ENCODE results near the gene STK32B. TPM values are rescaled to one million over a fixed set of nuclear protein-coding genes. Genes with fewer than 3 reads are reported as not detected.

Gene STK32B
- total and polyA plus RNA-seq, 2 donors (not counting 1 experiment from before 2014, with no cell fraction given), result 0.22 to 0.30 TPM

DNA sequence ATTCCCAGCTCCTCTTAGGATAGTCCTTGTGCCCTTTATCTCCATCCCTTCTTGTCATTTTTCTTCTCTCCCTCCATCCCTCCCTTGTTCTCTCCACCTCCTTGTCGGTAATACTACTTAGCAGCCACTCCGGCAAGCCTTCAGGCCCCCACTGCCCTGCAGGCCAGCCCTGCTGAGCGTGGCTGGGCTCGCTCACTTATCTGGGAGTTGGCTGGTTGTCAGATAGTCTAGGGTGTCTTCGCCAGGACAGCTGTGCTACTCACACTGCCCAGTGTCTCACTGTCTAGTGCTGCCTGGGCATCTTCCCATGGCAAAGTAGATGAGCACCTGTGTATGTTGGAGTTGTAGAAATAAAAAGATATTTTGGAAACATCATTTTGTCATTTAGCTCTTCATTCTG is 75.0 kb downstream of the STK32B start:
- Mint-ChIP-seq H3K4me1 (no peaks in the 10 kb centered on the region), H3K27me3 (peaks cover 23% of the 10 kb centered on the region), H3K9me3 (ENCODE audit: insufficient read depth) (no peaks in the 10 kb centered on the region), H3K27ac (no peak overlapping the region), H3K4me3 (no peak overlapping the region)
- ChIA-PET CTCF (no interaction called here), POLR2A (no interaction called here)
- no peak for TF ChIP-seq EZH2 (IDR thresholded peaks at IDR 0.05; ENCODE audit: borderline replicate concordance, insufficient read depth, low read depth, low read length, poor library complexity, severe bottlenecking)
- TF ChIP-seq, protein P1, sequence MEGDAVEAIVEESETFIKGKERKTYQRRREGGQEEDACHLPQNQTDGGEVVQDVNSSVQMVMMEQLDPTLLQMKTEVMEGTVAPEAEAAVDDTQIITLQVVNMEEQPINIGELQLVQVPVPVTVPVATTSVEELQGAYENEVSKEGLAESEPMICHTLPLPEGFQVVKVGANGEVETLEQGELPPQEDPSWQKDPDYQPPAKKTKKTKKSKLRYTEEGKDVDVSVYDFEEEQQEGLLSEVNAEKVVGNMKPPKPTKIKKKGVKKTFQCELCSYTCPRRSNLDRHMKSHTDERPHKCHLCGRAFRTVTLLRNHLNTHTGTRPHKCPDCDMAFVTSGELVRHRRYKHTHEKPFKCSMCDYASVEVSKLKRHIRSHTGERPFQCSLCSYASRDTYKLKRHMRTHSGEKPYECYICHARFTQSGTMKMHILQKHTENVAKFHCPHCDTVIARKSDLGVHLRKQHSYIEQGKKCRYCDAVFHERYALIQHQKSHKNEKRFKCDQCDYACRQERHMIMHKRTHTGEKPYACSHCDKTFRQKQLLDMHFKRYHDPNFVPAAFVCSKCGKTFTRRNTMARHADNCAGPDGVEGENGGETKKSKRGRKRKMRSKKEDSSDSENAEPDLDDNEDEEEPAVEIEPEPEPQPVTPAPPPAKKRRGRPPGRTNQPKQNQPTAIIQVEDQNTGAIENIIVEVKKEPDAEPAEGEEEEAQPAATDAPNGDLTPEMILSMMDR (IDR thresholded peaks at IDR 0.05), result no peak
- Histone ChIP-seq H3K27ac (ENCODE audit: low read length in 2 of 2) (no peak overlapping the region), H3K79me2 (ENCODE audit: control insufficient read depth, insufficient read depth, low read length) (no peaks in the 10 kb centered on the region), H4K20me1 (ENCODE audit: control insufficient read depth, insufficient read depth, low read length, poor library complexity, severe bottlenecking) (no peaks in the 10 kb centered on the region), H3K27me3 (replicated peaks in 1 of 4; ENCODE audit: control extremely low read depth in 1 of 4, control insufficient read depth in 3 of 4, insufficient read depth in 4 of 4, low read length in 3 of 4) (no peaks in the 10 kb centered on the region), H3K4me3 (ENCODE audit: control extremely low read depth in 1 of 5, extremely low read depth in 1 of 5, insufficient read depth in 1 of 5, low read depth in 2 of 5, low read length in 4 of 5) (no peak overlapping the region), H3K36me3 (replicated peaks in 1 of 2; ENCODE audit: control extremely low read depth in 1 of 2, control insufficient read depth in 1 of 2, extremely low read depth in 1 of 2, insufficient read depth in 2 of 2, low read length in 1 of 2) (no peaks in the 10 kb centered on the region), H3K4me1 (ENCODE audit: control insufficient read depth in 2 of 2, insufficient read depth in 2 of 2, low read length in 2 of 2) (no peaks in the 10 kb centered on the region), H3K4me2 (replicated peaks; ENCODE audit: low read depth, low read length, poor library complexity, severe bottlenecking) (no peak overlapping the region), H3K9ac (ENCODE audit: low read length) (no peak overlapping the region), H2AFZ (ENCODE audit: insufficient read depth, low read depth, low read length, poor library complexity, severe bottlenecking) (no peak overlapping the region), H3K9me3 (ENCODE audit: control extremely low read depth in 1 of 3, control insufficient read depth in 2 of 3, insufficient read depth in 1 of 3, low read length in 2 of 3) (peaks cover 0 to 12% (median 0%) of the 10 kb centered on the region in 3 donors)
- ATAC-seq (ENCODE audit: low read depth), result no peak
- intact Hi-C loops (cut with micrococcal nuclease), result no loop called here
- 97% methylated on average over 5 of the region's 5 CpGs for WGBS (ENCODE audit: insufficient coverage)
- no peak for DNase-seq

DNA sequence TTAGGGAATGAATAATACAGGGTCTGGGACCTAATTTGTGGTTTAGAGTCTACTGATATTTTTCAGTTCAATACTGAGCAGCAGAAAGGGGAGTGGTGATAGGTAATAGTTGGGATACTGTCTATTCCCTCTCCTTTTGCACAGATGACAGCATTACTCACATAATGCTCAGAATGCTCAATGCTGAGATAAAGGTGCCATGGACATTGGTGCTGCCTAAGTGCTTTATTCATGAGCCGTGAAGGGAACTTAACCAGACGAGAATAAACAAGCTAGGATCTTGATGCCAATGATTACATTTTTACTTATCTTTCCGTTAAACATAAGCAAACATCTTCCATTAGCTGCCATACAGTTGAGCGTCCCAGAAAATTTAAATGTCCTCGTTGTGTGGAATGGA is 75.6 kb downstream of the STK32B start:
- POLR2A ChIA-PET, result no interaction called here
- Histone ChIP-seq H3K79me2 (ENCODE audit: control insufficient read depth, insufficient read depth, low read length) (no peaks in the 10 kb centered on the region), H3K9ac (ENCODE audit: low read length) (no peak overlapping the region), H3K4me2 (replicated peaks; ENCODE audit: low read depth, low read length, poor library complexity, severe bottlenecking) (no peak overlapping the region), H3K9me3 (ENCODE audit: control extremely low read depth in 1 of 3, control insufficient read depth in 2 of 3, insufficient read depth in 1 of 3, low read length in 2 of 3) (peaks cover 0 to 16% (median 2%) of the 10 kb centered on the region in 3 donors), H3K4me3 (ENCODE audit: control extremely low read depth in 1 of 5, extremely low read depth in 1 of 5, insufficient read depth in 1 of 5, low read depth in 2 of 5, low read length in 4 of 5) (no peak overlapping the region), H3K27ac (ENCODE audit: low read length in 2 of 2) (no peak overlapping the region), H3K27me3 (replicated peaks in 1 of 4; ENCODE audit: control extremely low read depth in 1 of 4, control insufficient read depth in 3 of 4, insufficient read depth in 4 of 4, low read length in 3 of 4) (no peaks in the 10 kb centered on the region), H4K20me1 (ENCODE audit: control insufficient read depth, insufficient read depth, low read length, poor library complexity, severe bottlenecking) (no peaks in the 10 kb centered on the region), H3K4me1 (ENCODE audit: control insufficient read depth in 2 of 2, insufficient read depth in 2 of 2, low read length in 2 of 2) (no peaks in the 10 kb centered on the region), H3K36me3 (replicated peaks in 1 of 2; ENCODE audit: control extremely low read depth in 1 of 2, control insufficient read depth in 1 of 2, extremely low read depth in 1 of 2, insufficient read depth in 2 of 2, low read length in 1 of 2) (no peaks in the 10 kb centered on the region), H2AFZ (ENCODE audit: insufficient read depth, low read depth, low read length, poor library complexity, severe bottlenecking) (no peak overlapping the region)
- TF ChIP-seq, protein P1 (IDR thresholded peaks at IDR 0.05), result no peak
- TF ChIP-seq EZH2 (IDR thresholded peaks at IDR 0.05; ENCODE audit: borderline replicate concordance, insufficient read depth, low read depth, low read length, poor library complexity, severe bottlenecking), result no peak
- intact Hi-C loops (cut with micrococcal nuclease), result no loop called here
- Mint-ChIP-seq H3K4me3 (no peak overlapping the region), H3K27me3 (peaks cover 23% of the 10 kb centered on the region), H3K27ac (no peak overlapping the region), H3K9me3 (ENCODE audit: insufficient read depth) (peaks cover 3% of the 10 kb centered on the region), H3K4me1 (no peaks in the 10 kb centered on the region)
- ATAC-seq (ENCODE audit: low read depth) (no peak), DNase-seq (no peak)
- CTCF ChIA-PET, result no interaction called here
- no CpG with 5 or more reads among the region's 5 CpGs for WGBS (ENCODE audit: insufficient coverage)
